Sigmoid colon (tissue), 4 donors: ENCODE measurements around the gene ZNF296.

Source experiments
- CTCF ChIP-seq, 4 experiments: fragments of 450-650 bp in 3 of 4; fragments of 200-600 bp in 1 of 4; IDR thresholded peaks; one replicate each; pipeline ENCODE4 v1.5.1; 2016 to 2019; ENCODE audit warnings: antibody characterized with exemption in 4 of 4, mild to moderate bottlenecking in 3 of 4, moderate library complexity in 2 of 4
- EP300 ChIP-seq, 4 donors: sonication (generic); formaldehyde crosslinking; IDR thresholded peaks; one replicate each; pipeline ENCODE4 v1.6.1; 2017; ENCODE audit warnings: antibody characterized with exemption in 4 of 4
- POLR2A ChIP-seq, 2 donors: fragments of 450-650 bp; IDR thresholded peaks; one replicate each; pipeline ENCODE4 v1.6.1; 2016; ENCODE audit warnings: antibody characterized with exemption in 2 of 2, mild to moderate bottlenecking in 2 of 2, moderate library complexity in 2 of 2
- POLR2AphosphoS5 ChIP-seq, 4 donors: sonication (generic); formaldehyde crosslinking; IDR thresholded peaks; one replicate each; pipeline ENCODE4 v1.6.1; 2017; ENCODE audit warnings: antibody characterized with exemption in 4 of 4

GRCh38 chr19:45045671-45046353 is 30.5 kb downstream of the ZNF296 start:
- no peak for TF ChIP-seq CTCF (IDR thresholded peaks at IDR 0.05)
- no peak for TF ChIP-seq POLR2AphosphoS5 (IDR thresholded peaks at IDR 0.05)
- TF ChIP-seq POLR2A (IDR thresholded peaks at IDR 0.05), result no peak
- TF ChIP-seq EP300 (IDR thresholded peaks at IDR 0.05), result no peak
